Gastroesophageal sphincter (tissue), 3 donors: ENCODE measurements around the gene RPS18.

Source experiments
- CTCF ChIP-seq, 4 experiments: fragments of 200-600 bp in 2 of 4; fragments of 450-650 bp in 2 of 4; sonication (generic) in 1 of 4; IDR thresholded peaks; one replicate each; pipeline ENCODE4 v1.5.1; 2017 to 2019; ENCODE audit warnings: antibody characterized with exemption in 4 of 4, mild to moderate bottlenecking in 2 of 4, moderate library complexity in 2 of 4
- POLR2A ChIP-seq, 2 donors: fragments of 450-650 bp; IDR thresholded peaks; one replicate each; pipeline ENCODE4 v1.6.1; 2017; ENCODE audit warnings: antibody characterized with exemption in 2 of 2, mild to moderate bottlenecking in 2 of 2, moderate library complexity in 1 of 2

GRCh38 chr6:33235221-33235634, 36.6 kb upstream of the RPS18 start:
- no peak for TF ChIP-seq CTCF (IDR thresholded peaks at IDR 0.05)
- no peak for TF ChIP-seq POLR2A (IDR thresholded peaks at IDR 0.05)
